Erythroblast (primary cell): ENCODE results near the gene NPY.
A peak's percentile ranks its signal among the peaks of the same experiment; 100 is the strongest.
"Not testable (repeated sequence)": the region's sequence is repeated elsewhere in the genome, so short reads cannot be mapped to it uniquely, and the experiment has no call there.

Experiments used
- DNase-seq, 2 experiments: peaks; one replicate each; lab custom pipeline; 2025; lab: John Stamatoyannopoulos, UW
- GATA1 ChIP-seq: IDR thresholded peaks from 2 replicates; pipeline ENCODE4 v1.6.1; 2011; ENCODE audit warnings: low read depth, mild to moderate bottlenecking, control low read depth, low read length, moderate library complexity
- POLR2A ChIP-seq: IDR thresholded peaks from 2 replicates; pipeline ENCODE4 v1.6.1; 2011; ENCODE audit warnings: mild to moderate bottlenecking, low read length

NPY gene

DNA sequence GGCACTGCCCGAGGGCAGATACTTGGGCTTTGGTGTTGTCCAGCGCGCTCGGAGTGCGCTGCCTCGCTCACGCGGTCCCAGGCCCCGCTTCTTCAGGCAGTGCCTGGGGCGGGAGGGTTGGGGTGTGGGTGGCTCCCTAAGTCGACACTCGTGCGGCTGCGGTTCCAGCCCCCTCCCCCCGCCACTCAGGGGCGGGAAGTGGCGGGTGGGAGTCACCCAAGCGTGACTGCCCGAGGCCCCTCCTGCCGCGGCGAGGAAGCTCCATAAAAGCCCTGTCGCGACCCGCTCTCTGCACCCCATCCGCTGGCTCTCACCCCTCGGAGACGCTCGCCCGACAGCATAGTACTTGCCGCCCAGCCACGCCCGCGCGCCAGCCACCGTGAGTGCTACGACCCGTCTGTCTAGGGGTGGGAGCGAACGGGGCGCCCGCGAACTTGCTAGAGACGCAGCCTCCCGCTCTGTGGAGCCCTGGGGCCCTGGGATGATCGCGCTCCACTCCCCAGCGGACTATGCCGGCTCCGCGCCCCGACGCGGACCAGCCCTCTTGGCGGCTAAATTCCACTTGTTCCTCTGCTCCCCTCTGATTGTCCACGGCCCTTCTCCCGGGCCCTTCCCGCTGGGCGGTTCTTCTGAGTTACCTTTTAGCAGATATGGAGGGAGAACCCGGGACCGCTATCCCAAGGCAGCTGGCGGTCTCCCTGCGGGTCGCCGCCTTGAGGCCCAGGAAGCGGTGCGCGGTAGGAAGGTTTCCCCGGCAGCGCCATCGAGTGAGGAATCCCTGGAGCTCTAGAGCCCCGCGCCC is at the start of gene NPY:
TSS of gene NPY (plus strand) at position 294 of the 802 bp plus-strand sequence. CDS start 1,051 bp downstream, outside the sequence.
- no peak for DNase-seq
- TF ChIP-seq GATA1, result no peak
- no peak for TF ChIP-seq POLR2A

DNA sequence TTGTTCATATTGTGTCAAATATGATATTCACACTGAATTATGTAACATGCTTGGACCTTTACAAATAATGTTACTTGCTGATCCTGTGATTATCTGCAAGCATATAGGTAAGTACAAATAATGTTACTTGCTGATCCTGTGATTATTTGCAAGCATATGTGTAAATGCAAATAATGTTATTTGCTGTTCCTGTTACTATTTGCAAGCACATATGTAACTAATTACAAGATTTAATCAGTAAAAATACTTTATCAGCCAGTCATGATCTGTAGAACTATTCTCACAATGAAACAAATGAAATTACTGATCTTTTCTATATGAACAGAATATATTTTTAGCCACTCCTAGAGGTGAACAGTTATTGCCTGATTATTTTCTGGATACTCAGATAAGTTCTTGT is 44.7 kb upstream of the NPY start:
- no peak for DNase-seq
- TF ChIP-seq POLR2A, result no peak
- TF ChIP-seq GATA1, result no peak

DNA sequence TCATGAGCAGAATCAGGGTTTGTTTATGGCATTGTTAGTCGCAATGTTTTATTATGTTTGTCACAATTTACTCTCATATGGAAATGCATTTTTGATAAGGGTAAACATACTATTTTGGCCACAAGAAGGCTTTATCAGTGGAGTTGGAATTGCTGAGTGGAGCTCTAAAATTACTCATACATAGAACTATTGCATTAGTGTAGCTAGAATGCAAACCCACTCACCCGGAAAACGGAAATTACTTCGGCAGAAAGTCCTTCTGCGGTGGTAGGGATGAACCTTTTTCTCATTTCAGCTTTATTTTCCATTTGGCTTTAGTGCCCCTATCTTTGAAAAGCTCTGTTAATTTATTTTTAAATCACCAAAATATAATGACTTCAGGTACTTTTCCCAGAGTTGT is 42.8 kb upstream of the NPY start:
- no peak for DNase-seq

DNA sequence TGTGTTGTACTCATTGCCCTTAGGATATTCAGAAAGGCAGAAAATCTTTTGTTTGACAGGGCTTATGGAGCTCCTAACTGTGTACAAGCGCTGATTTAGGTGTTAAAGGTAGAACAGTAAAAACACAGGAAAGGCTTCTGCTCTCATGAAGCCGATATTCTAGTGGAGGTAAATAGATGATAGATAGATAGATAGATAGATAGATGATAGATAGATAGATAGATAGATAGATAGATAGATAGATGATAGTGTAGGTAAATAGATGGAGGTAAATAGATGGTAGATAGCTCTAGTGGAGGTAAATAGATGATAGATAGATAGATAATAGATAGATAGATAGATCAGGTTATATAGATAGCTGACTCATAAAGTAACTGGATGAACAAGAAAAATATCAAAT is 39.4 kb upstream of the NPY start:
- no peak for DNase-seq
- TF ChIP-seq GATA1, result no peak

More for the DNA sequence above, 42.8 kb upstream of the NPY start:
- TF ChIP-seq POLR2A (no peak), GATA1 (no peak)

DNA sequence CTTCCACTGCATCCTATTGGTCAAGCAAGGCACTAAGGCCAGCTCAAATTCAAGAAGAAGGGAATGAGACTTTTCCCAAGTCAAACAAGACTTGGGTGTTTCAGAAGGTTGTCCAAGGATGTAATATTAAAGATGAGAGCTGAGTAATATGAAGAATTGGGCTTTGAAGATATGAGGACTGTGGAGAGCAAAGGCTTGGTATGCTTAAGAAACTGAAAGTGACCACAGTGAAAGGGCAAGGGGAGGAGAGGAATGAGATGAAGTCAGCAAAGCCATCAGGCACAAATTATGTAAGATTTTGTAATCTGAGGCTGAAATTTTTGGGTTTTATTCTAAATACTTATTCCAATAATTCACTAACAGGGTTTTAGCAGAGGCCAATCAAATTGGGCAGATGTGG is 38.6 kb upstream of the NPY start:
- TF ChIP-seq POLR2A (no peak), GATA1 (no peak)
- no peak for DNase-seq

DNA sequence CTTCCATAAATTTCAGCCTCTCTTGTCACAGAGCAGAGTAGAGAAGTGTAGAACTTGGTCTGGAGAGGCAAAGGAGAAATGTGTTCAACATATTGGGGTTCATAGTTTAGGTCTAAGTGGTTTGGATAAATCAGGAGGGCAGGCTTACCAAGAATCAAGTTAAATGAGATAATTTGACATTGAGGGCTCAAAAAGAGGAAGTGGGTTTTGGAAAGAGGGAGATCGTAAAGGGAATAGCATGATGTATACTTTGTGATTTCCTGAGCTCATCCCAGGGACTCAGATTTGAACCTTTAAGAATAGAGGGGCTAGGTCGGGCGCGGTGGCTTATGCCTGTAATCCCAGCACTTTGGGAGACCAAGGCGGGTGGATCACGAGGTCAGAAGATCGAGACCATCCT is 34.7 kb upstream of the NPY start:
- TF ChIP-seq GATA1, result no peak
- TF ChIP-seq POLR2A, result no peak
- no peak for DNase-seq

DNA sequence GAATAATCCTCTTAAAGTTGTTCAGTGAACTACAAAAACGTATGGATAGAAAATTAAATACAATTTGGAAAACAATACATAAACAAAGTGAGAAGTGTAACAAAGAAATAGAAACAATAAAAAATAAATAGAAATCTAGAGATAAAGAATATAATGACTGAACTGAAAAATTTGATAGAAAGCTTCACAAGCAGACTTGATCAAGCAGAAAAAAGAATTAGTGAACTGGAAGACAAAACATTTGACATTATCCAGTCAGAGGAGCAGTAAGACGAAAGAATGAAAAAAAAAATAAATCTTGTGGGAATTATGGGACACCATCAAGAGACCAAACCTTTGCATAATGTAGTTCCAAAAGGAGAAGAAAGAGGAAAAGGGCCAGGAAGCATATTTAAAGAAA is 32.4 kb upstream of the NPY start:
- no peak for DNase-seq
- no peak for TF ChIP-seq GATA1
- TF ChIP-seq POLR2A, result no peak

DNA sequence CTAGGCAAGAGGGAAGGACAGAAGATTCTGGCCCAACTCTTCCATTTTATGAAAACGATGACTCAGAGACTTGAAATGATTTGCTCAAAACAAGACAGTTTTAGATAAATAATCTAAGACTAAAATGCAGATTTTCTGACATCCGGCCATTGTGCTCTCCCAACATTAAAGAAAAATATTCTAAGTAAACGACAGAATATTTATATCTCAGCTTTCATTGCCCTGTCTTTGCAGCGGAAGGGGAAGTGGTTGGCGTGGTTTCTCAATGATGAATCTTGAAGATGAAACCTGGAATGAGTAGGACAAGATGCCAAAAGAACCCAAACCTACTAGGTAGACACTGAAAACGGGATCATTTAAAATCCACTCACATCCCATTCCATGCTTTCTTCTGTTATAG is 28.9 kb upstream of the NPY start:
- TF ChIP-seq POLR2A (no peak), GATA1 (no peak)
- no peak for DNase-seq

DNA sequence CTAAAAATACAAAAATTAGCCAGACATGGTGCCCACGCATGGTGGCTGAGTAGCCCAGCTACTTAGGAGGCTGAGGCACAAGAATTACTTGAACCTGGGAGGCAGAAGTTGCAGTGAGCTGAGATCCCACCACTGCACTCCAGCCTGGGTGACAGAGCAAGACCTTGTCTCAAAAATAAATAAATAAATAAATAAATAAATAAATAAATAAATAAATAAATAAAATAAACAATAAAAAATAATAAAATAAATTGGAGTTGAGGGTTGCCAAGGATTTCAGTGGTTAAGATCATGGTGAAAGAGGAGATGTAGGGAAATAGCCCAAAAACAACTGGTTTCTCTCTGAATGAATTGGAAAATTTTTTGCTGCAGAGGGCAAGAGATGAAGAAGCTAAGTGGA is 25.7 kb upstream of the NPY start:
- not testable (repeated sequence) for DNase-seq

DNA sequence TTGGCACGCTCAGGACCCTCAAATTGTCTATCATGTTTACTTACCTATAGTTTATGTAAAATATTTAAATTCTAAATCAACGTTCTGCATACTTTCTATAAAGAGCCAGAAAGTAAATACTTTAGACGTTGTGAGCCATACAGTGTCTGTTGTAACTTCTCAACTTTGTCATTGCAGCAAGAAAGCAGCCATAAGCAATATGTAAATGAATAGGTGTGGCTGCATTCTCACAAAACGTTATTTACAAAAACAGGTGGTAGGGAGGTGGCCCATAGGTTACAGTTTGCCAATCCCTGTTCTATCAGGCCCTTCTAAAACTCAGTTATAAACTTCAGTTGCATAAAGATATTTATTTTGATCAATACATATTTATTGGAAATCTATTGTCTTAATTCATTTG is 12.1 kb upstream of the NPY start:
- DNase-seq, result no peak
- TF ChIP-seq GATA1 (no peak), POLR2A (no peak)

DNA sequence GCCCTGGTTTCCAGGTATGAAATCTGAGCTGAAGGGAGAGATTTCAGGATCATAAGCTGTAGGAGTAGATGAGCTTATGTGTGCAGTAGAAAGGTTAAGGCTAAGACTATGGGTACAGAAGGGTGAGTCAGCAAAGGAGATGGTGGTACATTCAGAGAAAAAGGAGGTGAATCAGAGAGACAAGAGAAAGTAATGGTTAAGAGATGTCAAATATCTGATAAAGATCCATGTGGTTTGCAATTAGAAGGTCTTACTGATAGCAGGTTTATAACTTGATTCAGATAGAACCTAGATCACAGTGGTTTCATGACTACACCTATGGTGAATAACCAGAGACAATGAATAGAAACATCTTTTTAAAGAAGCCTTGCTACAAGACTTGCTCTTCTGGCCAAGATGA is 4.5 kb upstream of the NPY start:
- TF ChIP-seq POLR2A (no peak), GATA1 (no peak)
- DNase-seq, result no peak

DNA sequence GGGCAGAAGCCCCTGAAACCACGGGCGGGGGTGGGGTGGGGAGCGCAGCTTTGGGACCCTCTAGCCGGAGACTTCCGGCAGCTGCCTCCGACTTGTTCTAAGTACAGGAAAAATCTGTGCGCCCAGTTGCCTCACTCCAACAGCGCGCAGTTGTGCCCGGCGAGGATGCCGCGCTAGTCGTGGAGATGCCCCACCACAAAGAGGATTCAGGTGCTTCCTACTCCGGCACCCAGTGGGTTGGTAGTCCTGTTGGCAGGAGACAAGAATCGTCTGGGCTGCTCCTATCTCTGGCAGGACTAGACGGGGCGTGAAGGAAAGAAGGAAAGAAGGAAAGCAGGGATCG is 465 bp upstream of the NPY start:
- TF ChIP-seq GATA1, result no peak
- TF ChIP-seq POLR2A, result no peak
- no peak for DNase-seq

DNA sequence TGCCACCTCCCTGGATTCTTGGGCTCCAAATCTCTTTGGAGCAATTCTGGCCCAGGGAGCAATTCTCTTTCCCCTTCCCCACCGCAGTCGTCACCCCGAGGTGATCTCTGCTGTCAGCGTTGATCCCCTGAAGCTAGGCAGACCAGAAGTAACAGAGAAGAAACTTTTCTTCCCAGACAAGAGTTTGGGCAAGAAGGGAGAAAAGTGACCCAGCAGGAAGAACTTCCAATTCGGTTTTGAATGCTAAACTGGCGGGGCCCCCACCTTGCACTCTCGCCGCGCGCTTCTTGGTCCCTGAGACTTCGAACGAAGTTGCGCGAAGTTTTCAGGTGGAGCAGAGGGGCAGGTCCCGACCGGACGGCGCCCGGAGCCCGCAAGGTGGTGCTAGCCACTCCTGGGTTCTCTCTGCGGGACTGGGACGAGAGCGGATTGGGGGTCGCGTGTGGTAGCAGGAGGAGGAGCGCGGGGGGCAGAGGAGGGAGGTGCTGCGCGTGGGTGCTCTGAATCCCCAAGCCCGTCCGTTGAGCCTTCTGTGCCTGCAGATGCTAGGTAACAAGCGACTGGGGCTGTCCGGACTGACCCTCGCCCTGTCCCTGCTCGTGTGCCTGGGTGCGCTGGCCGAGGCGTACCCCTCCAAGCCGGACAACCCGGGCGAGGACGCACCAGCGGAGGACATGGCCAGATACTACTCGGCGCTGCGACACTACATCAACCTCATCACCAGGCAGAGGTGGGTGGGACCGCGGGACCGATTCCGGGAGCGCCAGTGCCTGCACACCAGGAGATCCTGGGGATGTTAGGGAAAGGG is 913 bp downstream of the NPY start:
- no peak for DNase-seq
- TF ChIP-seq GATA1, result no peak
- TF ChIP-seq POLR2A, result no peak

DNA sequence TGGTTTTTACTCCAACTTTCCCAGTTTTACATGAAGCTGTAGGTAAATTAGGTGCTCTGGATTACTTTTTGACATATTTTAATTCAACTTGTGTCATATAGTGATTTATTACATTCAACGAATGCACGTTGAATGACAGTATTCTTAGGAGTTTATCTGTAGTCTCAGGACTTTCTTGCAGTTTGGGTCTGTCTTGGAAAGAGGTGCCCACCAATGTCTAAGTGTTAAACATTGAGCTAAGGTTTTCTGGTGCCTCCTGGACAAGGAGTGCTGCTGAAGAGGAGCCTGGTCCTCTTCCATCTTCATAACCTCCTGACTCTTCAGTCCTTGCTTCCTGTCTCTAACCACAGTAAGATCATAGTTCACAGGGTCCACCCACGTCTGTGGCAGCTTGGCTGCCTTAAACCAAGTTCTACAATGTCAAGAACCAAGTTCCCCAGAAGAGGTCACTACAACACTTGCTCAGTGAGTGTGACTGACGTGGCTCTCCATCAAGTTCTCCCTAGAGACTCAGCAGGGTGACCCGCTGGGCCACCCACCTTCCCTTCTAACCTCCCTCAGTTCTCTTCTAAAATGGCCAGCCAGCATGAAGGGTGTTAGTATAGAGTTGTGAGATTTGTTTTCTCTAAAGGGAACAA is 6.1 kb downstream of the NPY start:
- TF ChIP-seq POLR2A, result no peak
- no peak for TF ChIP-seq GATA1
- DNase-seq, result peak; percentile 15 to 42
